WTC11 (cell line): ENCODE data around the gene CCDC116. TPM values are rescaled to one million over a fixed set of nuclear protein-coding genes. Genes with fewer than 3 reads are reported as not detected.

ENCODE experiments used
- ATAC-seq: fragments of 200-7000 bp; cut with Tn5 transposase; 2 replicates; pipeline ENCODE4 v1.10.0; 2021; ENCODE audit warnings: mild to moderate bottlenecking, moderate library complexity
- CTCF ChIA-PET: fragments of 300-600 bp; sonication (Branson Sonifier 250); formaldehyde crosslinking; loops from one replicate; lab custom pipeline; 2021; ENCODE audit warnings: antibody characterized with exemption; lab: Charles Lee
- POLR2A ChIA-PET: fragments of 350-600 bp; sonication (Branson Sonifier 250); formaldehyde crosslinking; loops from one replicate; lab custom pipeline; 2021; ENCODE audit warnings: antibody characterized with exemption; lab: Charles Lee
- DNase-seq: peaks from one replicate; pipeline ENCODE4 v3.0.0; 2021; ENCODE audit warnings: low spot score
- H3K27ac Mint-ChIP-seq: 2 replicates; pipeline ENCODE4 v1.8.0; 2021; ENCODE audit warnings: mixed read lengths
- H3K27me3 Mint-ChIP-seq: 2 replicates; pipeline ENCODE4 v1.8.0; 2021; ENCODE audit warnings: low read depth, mild to moderate bottlenecking, moderate library complexity, mixed read lengths
- H3K36me3 Mint-ChIP-seq: 2 replicates; pipeline ENCODE4 v1.8.0; 2021; ENCODE audit warnings: mixed read lengths
- H3K4me1 Mint-ChIP-seq: 2 replicates; pipeline ENCODE4 v1.8.0; 2022; ENCODE audit warnings: mixed read lengths
- H3K4me3 Mint-ChIP-seq: 2 replicates; pipeline ENCODE4 v1.8.0; 2021; ENCODE audit warnings: mild to moderate bottlenecking, moderate library complexity, mixed read lengths
- H3K9me3 Mint-ChIP-seq: 2 replicates; pipeline ENCODE4 v1.8.0; 2021; ENCODE audit warnings: mixed read lengths
- EMX1 ChIP-seq: fragments of 250-450 bp; sonication (Bioruptor Pico); IDR thresholded peaks from 2 replicates; pipeline ENCODE4 v1.8.0; 2021; ENCODE audit warnings: mild to moderate bottlenecking
- KAT7 ChIP-seq: sonication (generic); formaldehyde crosslinking; IDR thresholded peaks from 2 replicates; pipeline ENCODE4 v1.8.1; 2023; ENCODE audit warnings: missing genetic modification reagents, mild to moderate bottlenecking, borderline replicate concordance
- MYBL2 ChIP-seq: sonication (generic); formaldehyde crosslinking; IDR thresholded peaks from 2 replicates; pipeline ENCODE4 v1.8.1; 2023; ENCODE audit warnings: mild to moderate bottlenecking, moderate library complexity, missing genetic modification reagents
- NR2C2 ChIP-seq: sonication (generic); formaldehyde crosslinking; IDR thresholded peaks from 2 replicates; pipeline ENCODE4 v1.8.0; 2022; ENCODE audit warnings: mild to moderate bottlenecking, missing genetic modification reagents
- NR3C1 ChIP-seq: sonication (generic); formaldehyde crosslinking; conservative IDR thresholded peaks from 2 replicates; pipeline ENCODE4 v1.8.1; 2023; ENCODE audit warnings: low read depth, mild to moderate bottlenecking, missing genetic modification reagents
- PRRX2 ChIP-seq: fragments of 250-450 bp; sonication (Bioruptor Pico); IDR thresholded peaks from 2 replicates; pipeline ENCODE4 v1.8.0; 2021; ENCODE audit warnings: mild to moderate bottlenecking
- SP1 ChIP-seq: sonication (generic); formaldehyde crosslinking; conservative IDR thresholded peaks from 2 replicates; pipeline ENCODE4 v1.8.1; 2022; ENCODE audit warnings: missing genetic modification reagents
- ZNF232 ChIP-seq: sonication (generic); formaldehyde crosslinking; IDR thresholded peaks from 2 replicates; pipeline ENCODE4 v1.8.0; 2022; ENCODE audit warnings: mild to moderate bottlenecking, missing genetic modification reagents
- ZNF317 ChIP-seq: sonication (generic); formaldehyde crosslinking; IDR thresholded peaks from 2 replicates; pipeline ENCODE4 v1.8.1; 2023; ENCODE audit warnings: low read depth, mild to moderate bottlenecking, moderate library complexity, missing genetic modification reagents, borderline replicate concordance
- ZNF396 ChIP-seq: fragments of 250-450 bp; sonication (Bioruptor Pico); IDR thresholded peaks from 2 replicates; pipeline ENCODE4 v1.8.0; 2021; ENCODE audit warnings: mild to moderate bottlenecking, moderate library complexity, borderline replicate concordance
- ZNF416 ChIP-seq: fragments of 250-450 bp; sonication (Bioruptor Pico); IDR thresholded peaks from 2 replicates; pipeline ENCODE4 v1.9.0; 2021; ENCODE audit warnings: mild to moderate bottlenecking, inconsistent platforms
- ZNF671 ChIP-seq: fragments of 250-450 bp; sonication (Bioruptor Pico); IDR thresholded peaks from 2 replicates; pipeline ENCODE4 v1.8.0; 2021; ENCODE audit warnings: mild to moderate bottlenecking
- total RNA-seq: library from RNA; stranded (reverse); gene quantifications from 3 replicates; pipeline ENCODE4 v1.2.3, GENCODE V29; 2021
- TF ChIP-seq, protein P1 (sequence below): sonication (generic); formaldehyde crosslinking; IDR thresholded peaks from 2 replicates; pipeline ENCODE4 v1.8.1; 2023; ENCODE audit warnings: mild to moderate bottlenecking, missing genetic modification reagents, moderate library complexity
- TF ChIP-seq, protein P2 (sequence below): sonication (generic); formaldehyde crosslinking; conservative IDR thresholded peaks from 2 replicates; pipeline ENCODE4 v1.8.1; 2023; ENCODE audit warnings: mild to moderate bottlenecking, low read depth, missing genetic modification reagents, moderate library complexity
- TF ChIP-seq, protein P3 (sequence below): fragments of 250-450 bp; sonication (Bioruptor Pico); IDR thresholded peaks from 2 replicates; pipeline ENCODE4 v1.8.0; 2021; ENCODE audit warnings: mild to moderate bottlenecking
- TF ChIP-seq, protein P4 (sequence below): sonication (generic); formaldehyde crosslinking; IDR thresholded peaks from 2 replicates; pipeline ENCODE4 v1.8.0; 2022; ENCODE audit warnings: missing genetic modification reagents
- TF ChIP-seq, protein P5 (sequence below): sonication (generic); formaldehyde crosslinking; IDR thresholded peaks from 2 replicates; pipeline ENCODE4 v1.8.0; 2022; ENCODE audit warnings: mild to moderate bottlenecking, missing genetic modification reagents
- TF ChIP-seq, protein P6 (sequence below): sonication (generic); formaldehyde crosslinking; IDR thresholded peaks from 2 replicates; pipeline ENCODE4 v1.8.0; 2023; ENCODE audit warnings: missing genetic modification reagents
- TF ChIP-seq, protein P7 (sequence below): sonication (generic); formaldehyde crosslinking; IDR thresholded peaks from 2 replicates; pipeline ENCODE4 v1.8.1; 2022; ENCODE audit warnings: low read depth, mild to moderate bottlenecking, moderate library complexity, missing genetic modification reagents, borderline replicate concordance

The CCDC116 gene
- total RNA-seq, 1 experiment from 2014 or later, result 0.57 TPM

DNA sequence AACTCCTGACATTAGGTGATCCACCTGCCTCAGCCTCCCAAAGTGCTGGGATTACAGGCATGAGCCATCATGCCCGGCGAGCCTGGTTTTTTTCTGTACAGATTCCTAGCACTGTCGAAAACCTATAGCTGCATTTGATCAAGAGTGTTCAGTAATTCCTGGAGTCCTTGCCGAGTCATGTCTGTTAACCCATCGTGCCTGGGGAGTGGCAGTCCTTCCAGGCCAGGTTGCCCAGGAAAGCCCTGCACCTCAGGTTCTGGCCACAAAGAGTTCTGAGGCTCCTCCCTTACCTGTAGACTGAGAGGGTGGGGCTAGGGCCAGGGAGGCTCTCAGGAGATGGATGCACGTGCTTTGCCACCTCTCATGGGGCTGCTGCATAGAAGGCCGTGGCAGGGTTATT, 19.7 kb upstream of the CCDC116 start:
- POLR2A ChIA-PET, result no interaction called here
- ATAC-seq (peak; percentile 87), DNase-seq (peak; percentile 32)
- TF ChIP-seq, protein P1, sequence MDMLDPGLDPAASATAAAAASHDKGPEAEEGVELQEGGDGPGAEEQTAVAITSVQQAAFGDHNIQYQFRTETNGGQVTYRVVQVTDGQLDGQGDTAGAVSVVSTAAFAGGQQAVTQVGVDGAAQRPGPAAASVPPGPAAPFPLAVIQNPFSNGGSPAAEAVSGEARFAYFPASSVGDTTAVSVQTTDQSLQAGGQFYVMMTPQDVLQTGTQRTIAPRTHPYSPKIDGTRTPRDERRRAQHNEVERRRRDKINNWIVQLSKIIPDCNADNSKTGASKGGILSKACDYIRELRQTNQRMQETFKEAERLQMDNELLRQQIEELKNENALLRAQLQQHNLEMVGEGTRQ (CRISPR knock-in tag), result no peak
- TF ChIP-seq, protein P2, sequence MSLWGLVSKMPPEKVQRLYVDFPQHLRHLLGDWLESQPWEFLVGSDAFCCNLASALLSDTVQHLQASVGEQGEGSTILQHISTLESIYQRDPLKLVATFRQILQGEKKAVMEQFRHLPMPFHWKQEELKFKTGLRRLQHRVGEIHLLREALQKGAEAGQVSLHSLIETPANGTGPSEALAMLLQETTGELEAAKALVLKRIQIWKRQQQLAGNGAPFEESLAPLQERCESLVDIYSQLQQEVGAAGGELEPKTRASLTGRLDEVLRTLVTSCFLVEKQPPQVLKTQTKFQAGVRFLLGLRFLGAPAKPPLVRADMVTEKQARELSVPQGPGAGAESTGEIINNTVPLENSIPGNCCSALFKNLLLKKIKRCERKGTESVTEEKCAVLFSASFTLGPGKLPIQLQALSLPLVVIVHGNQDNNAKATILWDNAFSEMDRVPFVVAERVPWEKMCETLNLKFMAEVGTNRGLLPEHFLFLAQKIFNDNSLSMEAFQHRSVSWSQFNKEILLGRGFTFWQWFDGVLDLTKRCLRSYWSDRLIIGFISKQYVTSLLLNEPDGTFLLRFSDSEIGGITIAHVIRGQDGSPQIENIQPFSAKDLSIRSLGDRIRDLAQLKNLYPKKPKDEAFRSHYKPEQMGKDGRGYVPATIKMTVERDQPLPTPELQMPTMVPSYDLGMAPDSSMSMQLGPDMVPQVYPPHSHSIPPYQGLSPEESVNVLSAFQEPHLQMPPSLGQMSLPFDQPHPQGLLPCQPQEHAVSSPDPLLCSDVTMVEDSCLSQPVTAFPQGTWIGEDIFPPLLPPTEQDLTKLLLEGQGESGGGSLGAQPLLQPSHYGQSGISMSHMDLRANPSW (CRISPR knock-in tag), result no peak
- TF ChIP-seq KAT7 (CRISPR knock-in tag) (no peak), MYBL2 (CRISPR knock-in tag) (no peak), NR3C1 (no peak), PRRX2 (CRISPR knock-in tag) (no peak), ZNF416 (no peak)
- TF ChIP-seq, protein P3, sequence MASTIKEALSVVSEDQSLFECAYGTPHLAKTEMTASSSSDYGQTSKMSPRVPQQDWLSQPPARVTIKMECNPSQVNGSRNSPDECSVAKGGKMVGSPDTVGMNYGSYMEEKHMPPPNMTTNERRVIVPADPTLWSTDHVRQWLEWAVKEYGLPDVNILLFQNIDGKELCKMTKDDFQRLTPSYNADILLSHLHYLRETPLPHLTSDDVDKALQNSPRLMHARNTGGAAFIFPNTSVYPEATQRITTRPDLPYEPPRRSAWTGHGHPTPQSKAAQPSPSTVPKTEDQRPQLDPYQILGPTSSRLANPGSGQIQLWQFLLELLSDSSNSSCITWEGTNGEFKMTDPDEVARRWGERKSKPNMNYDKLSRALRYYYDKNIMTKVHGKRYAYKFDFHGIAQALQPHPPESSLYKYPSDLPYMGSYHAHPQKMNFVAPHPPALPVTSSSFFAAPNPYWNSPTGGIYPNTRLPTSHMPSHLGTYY (CRISPR knock-in tag), result no peak
- no peak overlapping the region for H3K4me3 Mint-ChIP-seq
- no peaks in the 10 kb centered on the region for H3K27me3 Mint-ChIP-seq
- peaks cover 46% of the 10 kb centered on the region for H3K36me3 Mint-ChIP-seq
- H3K4me1 Mint-ChIP-seq, result no peaks in the 10 kb centered on the region
- CTCF ChIA-PET, result interaction anchor here (1.2 to 2.5 kb wide), 2 partner anchors 16 to 19 kb away, joined by 4 to 11 read pairs; partner anchors contain the start of gene YDJC
- no peaks in the 10 kb centered on the region for H3K9me3 Mint-ChIP-seq
- no peak overlapping the region for H3K27ac Mint-ChIP-seq

DNA sequence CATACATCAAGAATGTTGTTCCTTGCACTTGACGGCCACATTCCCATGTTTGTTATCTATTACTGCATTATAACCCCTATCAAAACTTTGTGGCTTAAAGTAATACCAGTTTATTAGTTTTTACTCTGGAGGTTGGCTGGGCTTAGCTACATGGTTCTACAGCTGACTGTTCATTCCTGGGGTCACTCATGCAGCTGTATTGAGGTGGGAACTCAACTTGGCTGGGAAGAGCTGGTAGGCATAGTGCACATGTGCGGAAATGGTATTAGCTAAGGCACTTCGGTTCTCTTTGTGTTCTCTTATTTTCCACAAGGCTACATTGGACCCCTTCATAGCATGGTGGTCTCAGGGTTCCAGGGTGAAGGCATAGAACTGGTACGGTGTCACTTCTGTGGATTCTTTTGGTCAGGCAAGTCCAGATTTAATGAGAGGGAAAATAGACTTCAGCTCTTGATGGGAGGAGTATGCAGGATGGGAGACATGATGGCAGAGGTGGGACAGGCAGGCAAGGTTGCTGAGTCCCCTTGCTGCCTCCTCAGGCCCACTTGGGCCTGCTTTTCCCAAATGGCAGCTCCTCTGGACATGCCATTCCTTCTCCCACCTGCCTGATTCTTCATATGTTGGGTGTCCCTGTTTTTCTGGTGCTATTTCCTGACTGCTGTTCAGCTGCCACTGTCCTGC, 18.9 kb upstream of the CCDC116 start:
- POLR2A ChIA-PET, result no interaction called here
- Mint-ChIP-seq H3K27ac (no peak overlapping the region), H3K36me3 (peaks cover 46% of the 10 kb centered on the region)

More for the DNA sequence above, 18.9 kb upstream of the CCDC116 start:
- Mint-ChIP-seq H3K4me3 (no peak overlapping the region), H3K27me3 (no peaks in the 10 kb centered on the region), H3K9me3 (no peaks in the 10 kb centered on the region), H3K4me1 (0 out of 2 replicates have a peak, but pooled peaks cover 1% of the 10 kb centered on the region)
- no peak for ATAC-seq
- CTCF ChIA-PET, result interaction anchor here (0.8 to 2.5 kb wide), 3 partner anchors 15 to 20 kb away, joined by 3 to 11 read pairs (median 4); partner anchors contain the start of gene YDJC
- DNase-seq, result no peak
- TF ChIP-seq ZNF671 (CRISPR knock-in tag) (no peak), ZNF232 (CRISPR knock-in tag) (no peak), ZNF317 (CRISPR knock-in tag) (no peak), NR2C2 (CRISPR knock-in tag) (no peak), ZNF396 (CRISPR knock-in tag) (no peak), SP1 (CRISPR knock-in tag) (no peak), EMX1 (CRISPR knock-in tag) (no peak)
- TF ChIP-seq, protein P4, sequence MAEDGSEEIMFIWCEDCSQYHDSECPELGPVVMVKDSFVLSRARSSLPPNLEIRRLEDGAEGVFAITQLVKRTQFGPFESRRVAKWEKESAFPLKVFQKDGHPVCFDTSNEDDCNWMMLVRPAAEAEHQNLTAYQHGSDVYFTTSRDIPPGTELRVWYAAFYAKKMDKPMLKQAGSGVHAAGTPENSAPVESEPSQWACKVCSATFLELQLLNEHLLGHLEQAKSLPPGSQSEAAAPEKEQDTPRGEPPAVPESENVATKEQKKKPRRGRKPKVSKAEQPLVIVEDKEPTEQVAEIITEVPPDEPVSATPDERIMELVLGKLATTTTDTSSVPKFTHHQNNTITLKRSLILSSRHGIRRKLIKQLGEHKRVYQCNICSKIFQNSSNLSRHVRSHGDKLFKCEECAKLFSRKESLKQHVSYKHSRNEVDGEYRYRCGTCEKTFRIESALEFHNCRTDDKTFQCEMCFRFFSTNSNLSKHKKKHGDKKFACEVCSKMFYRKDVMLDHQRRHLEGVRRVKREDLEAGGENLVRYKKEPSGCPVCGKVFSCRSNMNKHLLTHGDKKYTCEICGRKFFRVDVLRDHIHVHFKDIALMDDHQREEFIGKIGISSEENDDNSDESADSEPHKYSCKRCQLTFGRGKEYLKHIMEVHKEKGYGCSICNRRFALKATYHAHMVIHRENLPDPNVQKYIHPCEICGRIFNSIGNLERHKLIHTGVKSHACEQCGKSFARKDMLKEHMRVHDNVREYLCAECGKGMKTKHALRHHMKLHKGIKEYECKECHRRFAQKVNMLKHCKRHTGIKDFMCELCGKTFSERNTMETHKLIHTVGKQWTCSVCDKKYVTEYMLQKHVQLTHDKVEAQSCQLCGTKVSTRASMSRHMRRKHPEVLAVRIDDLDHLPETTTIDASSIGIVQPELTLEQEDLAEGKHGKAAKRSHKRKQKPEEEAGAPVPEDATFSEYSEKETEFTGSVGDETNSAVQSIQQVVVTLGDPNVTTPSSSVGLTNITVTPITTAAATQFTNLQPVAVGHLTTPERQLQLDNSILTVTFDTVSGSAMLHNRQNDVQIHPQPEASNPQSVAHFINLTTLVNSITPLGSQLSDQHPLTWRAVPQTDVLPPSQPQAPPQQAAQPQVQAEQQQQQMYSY (CRISPR knock-in tag), result no peak
- TF ChIP-seq, protein P5, sequence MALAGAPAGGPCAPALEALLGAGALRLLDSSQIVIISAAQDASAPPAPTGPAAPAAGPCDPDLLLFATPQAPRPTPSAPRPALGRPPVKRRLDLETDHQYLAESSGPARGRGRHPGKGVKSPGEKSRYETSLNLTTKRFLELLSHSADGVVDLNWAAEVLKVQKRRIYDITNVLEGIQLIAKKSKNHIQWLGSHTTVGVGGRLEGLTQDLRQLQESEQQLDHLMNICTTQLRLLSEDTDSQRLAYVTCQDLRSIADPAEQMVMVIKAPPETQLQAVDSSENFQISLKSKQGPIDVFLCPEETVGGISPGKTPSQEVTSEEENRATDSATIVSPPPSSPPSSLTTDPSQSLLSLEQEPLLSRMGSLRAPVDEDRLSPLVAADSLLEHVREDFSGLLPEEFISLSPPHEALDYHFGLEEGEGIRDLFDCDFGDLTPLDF (CRISPR knock-in tag), result no peak
- TF ChIP-seq, protein P6, sequence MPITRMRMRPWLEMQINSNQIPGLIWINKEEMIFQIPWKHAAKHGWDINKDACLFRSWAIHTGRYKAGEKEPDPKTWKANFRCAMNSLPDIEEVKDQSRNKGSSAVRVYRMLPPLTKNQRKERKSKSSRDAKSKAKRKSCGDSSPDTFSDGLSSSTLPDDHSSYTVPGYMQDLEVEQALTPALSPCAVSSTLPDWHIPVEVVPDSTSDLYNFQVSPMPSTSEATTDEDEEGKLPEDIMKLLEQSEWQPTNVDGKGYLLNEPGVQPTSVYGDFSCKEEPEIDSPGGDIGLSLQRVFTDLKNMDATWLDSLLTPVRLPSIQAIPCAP (CRISPR knock-in tag), result no peak
- TF ChIP-seq, protein P7, sequence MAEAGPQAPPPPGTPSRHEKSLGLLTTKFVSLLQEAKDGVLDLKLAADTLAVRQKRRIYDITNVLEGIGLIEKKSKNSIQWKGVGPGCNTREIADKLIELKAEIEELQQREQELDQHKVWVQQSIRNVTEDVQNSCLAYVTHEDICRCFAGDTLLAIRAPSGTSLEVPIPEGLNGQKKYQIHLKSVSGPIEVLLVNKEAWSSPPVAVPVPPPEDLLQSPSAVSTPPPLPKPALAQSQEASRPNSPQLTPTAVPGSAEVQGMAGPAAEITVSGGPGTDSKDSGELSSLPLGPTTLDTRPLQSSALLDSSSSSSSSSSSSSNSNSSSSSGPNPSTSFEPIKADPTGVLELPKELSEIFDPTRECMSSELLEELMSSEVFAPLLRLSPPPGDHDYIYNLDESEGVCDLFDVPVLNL (CRISPR knock-in tag), result no peak
